HG03064 (cell line): ENCODE data around the gene HEPACAM2.
A peak's percentile ranks its signal among the peaks of the same experiment; 100 is the strongest.

Experiments
- ATAC-seq: cut with Tn5 transposase; IDR thresholded peaks from one replicate; pipeline ENCODE4 v1.9.1; 2021; ENCODE audit warnings: low read depth; ENCODE audit not compliant: unreplicated experiment

Gene HEPACAM2

DNA sequence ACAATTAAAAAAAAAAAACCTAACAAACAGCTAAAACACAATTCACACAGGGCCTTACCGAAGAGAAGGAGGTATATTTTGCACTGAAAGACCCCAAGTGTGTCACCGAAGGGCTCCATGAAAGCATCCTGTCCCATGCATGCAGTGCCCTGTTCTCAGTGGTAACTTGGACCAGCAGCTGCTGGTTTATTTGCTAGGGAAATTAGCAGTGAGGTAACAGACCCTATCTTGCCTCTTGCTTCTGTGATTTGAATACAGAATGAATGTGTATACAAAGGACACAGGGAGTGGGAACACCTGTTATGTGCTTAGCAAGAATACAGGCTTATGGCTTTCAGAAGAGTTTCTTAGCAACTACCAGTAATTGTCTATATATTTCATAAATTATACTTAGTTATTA lies at the start of gene HEPACAM2:
TSS of gene HEPACAM2 (minus strand) at position 160 of the 400 bp plus-strand sequence.
- ATAC-seq = no peak

DNA sequence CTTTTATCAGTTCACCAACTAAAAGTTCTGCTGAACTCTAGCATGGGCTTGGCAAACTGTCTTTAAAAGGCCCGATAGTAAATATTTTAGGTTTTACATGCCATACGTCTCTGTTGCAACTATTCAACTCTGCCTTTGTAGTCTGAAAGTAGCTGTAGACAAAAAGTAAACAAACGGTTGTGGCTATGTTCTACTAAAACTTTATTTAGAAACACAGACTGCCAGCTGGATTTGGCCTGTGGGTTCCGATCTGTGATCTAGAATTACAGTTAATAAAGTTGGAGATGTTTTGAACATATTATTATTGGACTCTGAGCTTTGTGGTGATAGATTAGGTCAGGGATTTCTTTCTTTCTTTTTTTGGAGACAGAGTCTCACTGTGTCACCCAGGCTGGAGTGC lies 39.0 kb upstream of the HEPACAM2 start:
- no peak for ATAC-seq

DNA sequence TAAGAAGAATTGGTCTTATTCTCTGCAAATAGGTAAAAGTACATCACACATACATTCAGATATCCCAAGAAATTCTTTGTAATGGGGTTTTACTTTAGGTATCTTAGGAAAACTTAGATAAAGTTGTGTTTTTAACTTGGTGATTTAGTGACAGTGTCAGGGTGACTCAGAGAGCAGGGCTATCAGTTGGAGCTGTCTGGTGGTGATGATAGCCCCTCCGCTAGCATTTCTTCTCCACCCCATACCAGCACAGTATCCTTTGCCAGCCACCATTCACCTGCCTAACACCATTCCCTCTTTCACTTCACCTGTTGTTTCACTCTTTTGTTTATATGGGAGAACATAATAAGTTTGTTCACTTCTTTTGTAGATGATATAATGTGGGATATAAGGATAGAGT lies 36.3 kb upstream of the HEPACAM2 start:
- ATAC-seq = no peak

DNA sequence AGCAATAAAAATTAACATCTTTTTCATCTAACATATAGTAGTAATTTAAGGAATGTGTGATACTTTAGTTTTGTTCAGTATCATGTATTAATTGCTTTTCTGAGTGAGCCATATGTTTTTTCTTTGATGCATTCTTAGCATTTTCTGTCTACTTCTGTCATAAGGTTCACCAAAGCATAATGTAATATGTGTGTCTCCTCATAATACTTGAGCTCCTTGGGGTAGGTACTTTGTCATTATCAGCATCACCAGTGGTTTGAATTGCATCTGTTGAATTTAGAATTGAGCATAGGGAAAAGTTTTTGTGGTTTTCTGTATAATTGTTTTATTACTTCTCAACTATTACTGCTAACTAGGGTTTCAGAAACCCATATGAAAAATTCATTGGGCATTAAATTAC lies 32.4 kb upstream of the HEPACAM2 start:
- ATAC-seq = no peak

DNA sequence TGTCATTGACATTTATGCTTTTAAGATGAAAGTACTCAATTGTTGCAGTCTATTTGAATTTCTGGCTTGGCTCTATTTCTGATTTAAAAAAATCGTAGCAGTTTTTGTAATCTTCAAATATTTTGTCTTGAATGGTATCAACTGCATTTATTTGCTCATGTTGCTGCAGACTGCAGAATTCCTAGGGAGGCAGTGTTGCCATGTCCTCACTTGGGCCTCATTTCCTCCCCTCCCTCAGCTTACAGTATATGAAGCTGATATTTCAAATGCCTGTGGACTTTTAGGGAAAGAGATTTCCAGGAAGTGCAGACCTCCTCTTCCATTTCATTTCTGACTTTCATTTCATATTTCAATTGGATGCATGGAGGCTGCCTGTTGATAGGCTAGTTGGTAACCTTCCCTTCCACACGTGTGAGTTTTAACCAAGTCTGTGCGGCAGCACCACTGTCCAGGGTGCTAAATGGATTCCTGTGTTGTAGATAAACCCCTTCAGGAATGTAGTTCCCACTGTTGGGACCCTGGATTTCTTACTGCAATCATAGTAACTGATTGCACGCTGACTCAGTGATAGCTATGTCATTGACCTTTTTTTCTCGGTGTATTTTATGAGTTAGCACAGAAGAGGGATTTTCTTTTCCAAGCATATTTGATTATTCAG lies 23.4 kb upstream of the HEPACAM2 start:
- no peak for ATAC-seq

DNA sequence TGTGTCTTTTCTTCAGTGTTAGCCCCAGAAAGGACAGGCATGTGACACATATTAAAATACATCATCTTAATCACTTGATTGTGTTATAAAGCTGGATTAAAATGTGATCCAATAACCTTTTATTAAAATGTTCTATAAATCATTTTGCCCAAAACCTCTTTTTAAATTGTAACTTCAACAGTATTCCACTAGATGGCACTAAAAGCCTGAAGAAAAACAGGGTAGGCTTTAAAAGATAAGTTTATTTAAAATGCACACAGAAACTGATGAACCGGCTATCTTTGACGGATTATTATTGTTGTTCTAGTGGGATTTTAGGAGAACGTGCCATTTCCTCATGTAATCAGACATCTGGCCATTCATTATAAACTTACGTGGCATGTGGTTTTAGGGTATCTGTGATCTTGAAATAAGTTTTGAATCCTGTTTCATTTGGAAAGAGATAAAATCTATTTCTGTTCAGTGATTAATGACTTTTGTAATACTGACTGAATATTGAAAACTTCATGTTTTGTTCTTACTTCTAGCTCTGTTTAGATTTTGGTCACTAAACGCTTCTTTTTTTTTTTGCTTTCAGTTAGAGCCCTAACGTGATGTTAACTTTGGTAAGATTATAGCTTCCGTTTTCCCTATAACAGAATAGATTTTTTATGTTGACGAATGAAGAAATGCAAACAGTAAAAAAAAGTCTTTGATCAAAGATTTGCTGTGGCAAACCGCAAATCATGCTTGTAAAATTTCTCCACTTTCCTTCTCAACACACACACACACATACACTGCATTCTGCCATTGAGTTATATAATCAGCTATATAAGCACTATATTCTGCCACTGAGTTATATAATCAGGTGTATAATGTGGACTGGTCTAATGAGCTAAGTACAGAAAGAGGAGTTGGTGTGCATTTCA lies 19.5 kb upstream of the HEPACAM2 start:
- no peak for ATAC-seq

DNA sequence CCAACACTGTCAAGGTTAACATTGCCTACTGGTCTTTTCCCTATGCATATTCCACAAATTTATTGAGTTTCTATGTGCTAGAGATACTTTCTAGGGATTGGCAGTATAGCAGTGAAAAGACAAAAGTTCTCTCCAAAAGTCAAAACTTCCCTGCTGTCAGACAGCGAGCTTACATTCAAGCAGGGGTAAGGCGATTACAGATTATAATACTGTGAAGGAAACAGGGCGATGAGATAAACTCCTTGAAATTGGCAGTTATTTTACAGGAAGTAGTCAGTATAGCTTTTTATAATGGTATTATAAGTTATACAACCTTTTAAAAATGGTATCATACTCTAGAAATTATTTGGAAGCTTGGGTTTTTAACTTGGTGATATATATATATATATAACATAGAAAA lies 15.8 kb upstream of the HEPACAM2 start:
- ATAC-seq = no peak

DNA sequence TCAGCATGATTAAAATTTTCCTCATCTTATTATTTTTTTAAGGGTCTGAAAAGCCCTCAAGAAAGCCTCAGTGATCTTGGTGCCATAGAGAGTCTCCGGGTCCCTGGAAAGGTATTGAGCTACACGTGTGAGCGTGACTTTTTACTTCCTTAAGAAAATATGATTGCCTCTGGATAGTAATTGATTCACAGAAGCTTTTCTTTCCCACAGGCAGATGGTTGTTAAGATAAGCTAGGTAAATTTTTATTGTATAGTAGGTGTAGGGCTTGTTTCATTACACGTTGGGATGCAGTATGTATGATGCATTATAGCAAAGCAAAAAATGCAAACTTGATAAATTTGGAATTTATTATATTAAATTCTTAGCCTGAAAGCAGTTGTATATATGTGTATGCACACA lies 13.6 kb upstream of the HEPACAM2 start:
- no peak for ATAC-seq

DNA sequence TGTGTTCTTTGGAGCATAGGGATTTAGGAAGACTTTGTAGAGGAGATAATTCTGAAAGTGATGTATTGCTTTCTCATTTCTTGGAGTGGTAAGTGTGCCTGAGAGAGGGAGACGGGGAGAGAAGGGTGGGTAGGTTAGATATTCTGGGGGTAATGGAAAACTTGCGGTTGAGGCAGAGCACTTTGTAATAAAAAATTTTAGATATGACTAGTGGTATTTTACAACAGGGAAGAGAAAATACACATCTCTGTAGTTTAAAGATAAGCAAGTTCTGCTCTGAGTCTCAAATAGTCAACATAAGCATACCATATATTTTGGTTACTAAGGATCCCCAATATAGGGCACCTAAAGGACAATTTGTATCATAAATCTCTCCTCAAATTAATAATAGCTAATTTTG lies 12.5 kb upstream of the HEPACAM2 start:
- no peak for ATAC-seq

DNA sequence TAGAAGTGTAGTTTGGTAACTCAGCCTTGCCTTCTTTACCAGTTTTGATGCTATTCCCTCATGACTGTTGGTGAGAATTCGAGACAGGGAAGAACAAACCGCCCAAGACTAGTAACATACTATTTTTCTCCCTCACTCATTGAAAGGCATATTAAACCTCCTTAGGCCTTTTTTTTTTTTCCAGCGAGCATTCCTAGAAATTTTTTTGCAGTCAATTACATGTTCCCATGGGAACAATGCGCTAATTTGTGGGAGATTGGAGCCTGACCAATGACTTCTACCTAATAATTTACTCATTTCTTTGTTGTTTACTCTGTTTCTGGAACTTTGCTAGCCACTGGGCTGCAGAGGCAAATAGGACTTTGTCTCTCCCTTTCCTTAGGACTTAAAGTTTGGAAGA lies 11.9 kb upstream of the HEPACAM2 start:
- no peak for ATAC-seq

DNA sequence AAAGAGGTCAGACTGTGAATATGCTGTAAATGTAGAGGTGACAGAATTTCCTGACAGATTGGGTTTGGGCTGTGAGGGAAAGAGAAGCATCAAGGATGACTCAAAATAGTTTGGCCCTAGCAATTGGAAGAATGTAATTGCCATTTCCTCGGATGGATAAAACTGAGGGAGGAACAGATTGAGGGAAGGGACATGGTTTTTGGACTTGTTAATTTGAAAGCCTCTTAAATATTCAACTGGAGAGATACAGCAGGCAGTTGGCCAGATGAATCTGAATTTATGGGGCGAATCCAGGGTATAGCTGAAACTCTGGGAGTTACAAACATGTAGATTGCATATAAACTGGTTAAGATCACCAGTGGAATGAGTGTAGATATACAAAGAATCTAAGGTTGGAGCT lies 9.3 kb upstream of the HEPACAM2 start:
- no peak for ATAC-seq

DNA sequence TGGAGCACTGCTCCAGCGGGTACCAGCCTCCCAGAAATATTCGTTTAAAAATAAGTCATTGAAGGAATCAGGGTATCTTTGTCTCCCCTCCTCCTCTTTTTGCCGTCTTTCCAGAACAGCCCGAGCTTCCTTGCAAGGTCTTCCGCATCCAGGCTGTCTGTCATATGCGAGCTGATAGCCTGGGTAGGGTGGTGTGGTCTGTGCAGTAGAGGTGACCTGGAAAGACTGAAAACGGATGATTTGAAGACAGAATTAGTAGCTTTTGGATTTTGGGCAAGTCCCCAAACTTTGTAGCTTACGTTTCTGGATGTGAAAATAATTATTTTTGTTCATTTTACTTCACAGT lies 6.4 kb upstream of the HEPACAM2 start:
- ATAC-seq = no peak

DNA sequence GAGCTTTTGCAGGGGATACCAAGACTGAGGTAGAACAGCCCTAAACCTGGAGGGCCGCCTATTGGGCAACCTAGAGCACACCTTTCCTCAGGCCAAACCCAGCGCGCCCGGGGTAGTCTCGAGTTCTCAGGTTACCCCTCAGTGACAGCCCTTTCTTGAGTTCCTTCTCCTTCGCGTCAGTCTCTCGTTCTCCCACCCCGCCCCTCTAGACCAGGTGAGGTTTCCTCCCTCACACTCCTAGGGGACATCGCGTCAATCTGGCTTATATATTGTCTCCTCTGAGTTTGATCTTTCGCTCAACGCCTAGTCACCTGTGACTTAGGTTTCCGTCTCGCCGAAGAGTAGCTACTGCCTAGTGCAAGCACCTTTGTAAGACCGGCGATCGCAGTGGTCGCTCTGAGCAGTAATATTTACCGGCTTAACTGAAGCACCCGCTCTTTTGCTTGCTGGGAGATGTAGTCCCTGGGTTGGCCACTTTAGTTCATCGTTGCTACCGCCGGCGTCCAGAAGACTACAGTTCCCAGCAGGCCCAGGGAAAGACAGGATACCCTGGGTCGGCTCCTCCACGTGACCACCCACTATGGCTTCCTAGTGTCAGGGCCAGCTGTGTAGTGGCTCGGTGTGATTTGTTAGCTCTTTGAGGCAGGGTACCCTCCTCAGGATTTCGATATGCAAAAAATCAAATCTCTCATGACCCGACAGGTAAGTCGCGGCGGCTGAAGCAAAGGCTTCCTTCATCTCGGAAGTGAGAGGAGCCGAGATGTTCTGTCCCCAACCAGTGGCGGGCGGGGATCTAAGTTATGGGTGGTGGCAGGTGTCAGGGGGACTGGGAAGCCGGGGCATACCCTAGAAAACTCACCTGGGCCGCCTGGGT lies 5.8 kb upstream of the HEPACAM2 start, which contains the start of gene VPS50:
TSS of gene VPS50 (plus strand) at position 568 of the 874 bp plus-strand sequence. CDS start at position 670, 102 bp downstream.
- ATAC-seq = peak; percentile 99

DNA sequence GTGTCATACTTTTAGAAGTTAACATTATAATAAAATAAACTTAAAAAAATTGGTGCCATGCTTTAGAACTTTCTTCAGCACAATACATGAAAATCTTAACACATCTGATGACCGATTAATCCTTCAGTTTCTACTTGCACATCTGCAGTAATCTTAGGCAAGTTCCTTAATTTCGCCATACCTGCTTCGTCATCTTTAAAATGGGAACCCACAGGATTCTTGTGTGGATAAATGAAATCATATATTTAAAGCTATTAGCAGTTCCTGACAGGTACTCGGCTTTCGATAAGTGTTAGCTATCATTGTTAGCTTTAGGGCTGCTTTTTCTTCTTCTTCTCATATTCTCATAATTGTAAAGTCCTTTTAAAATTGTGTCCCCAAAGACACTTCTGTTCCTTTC lies 5.0 kb upstream of the HEPACAM2 start:
- ATAC-seq = no peak

DNA sequence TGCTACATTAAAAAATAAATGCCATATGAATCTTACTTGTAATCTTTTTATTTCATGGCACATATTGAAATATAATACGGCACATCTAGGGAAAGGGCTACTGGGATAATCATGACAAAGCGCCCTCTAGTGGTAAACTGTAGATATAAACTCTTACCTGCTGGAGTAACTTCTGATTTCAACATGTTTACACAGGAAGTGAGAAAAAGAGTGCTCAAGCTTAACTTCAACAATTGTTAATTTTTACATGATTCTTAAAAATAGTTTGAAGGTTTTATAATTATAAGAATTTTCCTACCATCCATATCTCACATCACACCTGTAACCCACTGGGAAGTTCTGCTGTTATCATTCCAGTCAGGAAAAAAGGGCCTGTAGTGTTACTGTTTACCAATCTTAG lies 2.0 kb upstream of the HEPACAM2 start:
- ATAC-seq = no peak

DNA sequence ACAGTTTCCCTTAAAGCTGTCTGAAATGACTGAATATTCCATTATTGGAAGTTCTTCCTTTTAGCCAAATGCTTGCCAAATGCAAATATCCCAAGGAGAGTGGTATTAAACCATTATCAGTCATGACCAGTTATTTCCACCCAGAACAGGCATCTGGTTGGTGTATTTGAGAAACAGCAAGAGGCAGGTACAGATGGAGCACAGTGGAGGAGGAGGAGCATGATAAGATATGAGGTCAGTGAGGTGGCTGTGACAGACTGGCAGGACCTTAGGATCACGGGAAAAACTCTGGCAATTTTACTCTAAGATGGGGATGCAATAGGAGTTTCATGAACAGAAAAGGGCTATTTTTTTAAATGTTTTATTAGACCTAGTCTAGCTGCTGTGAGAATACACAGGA lies 6.4 kb downstream of the HEPACAM2 start:
- ATAC-seq = no peak

DNA sequence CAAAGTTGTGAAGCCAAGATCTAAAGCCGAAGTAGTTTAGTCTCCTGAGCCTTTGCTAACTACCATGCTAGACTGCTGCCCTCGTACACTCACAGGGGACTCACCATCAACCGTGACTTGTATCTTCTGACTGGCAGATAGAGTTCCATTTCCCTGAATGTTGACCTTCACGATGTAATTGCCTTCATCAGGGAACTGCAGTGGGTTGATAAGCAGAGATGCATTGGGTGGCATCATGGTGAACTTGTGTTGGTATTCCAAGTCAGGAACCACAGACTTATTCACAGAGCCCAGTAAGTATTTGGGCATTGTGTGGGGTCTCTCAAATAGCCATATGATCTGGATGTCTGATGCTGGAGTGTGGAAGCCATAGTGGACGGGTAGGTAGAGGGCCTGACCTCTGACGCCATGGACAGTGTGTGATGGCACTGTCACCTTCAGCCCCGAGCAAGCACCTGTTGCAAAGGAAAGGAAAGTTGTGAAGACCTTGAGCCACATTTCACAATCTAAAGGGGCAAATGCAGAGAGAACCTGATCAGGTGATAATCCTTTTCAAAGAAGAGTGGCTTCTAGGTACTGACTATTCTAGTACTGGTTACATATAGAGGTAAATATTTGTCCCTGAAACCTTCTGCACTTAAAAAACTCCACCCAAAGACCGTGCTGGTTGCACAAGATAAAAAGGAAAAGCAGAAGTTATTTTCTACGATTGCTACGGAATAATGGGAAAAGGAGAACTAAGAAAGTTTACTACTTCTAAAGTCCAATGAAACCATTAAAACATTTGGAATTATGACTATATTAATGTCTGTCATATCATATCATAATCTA lies 7.1 kb downstream of the HEPACAM2 start:
- no peak for ATAC-seq

DNA sequence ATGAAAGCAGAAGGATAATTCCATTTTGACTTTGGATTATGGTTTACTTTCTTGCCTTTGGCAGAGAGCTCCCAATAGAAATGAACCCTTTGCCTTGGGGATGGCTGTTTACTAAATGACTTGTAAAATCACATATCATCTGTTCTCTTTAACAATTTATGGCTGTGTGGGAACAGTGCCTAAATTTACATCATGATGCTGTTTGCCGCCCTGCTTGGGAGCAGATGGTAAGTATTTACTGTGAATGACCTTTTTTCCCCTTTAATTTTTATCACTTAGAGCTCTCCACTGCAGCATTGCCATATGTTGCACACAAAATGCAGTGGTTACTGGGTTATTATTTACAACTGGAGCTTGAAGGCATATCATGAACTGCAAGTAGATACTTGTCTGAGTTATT lies 13.4 kb downstream of the HEPACAM2 start:
- no peak for ATAC-seq

DNA sequence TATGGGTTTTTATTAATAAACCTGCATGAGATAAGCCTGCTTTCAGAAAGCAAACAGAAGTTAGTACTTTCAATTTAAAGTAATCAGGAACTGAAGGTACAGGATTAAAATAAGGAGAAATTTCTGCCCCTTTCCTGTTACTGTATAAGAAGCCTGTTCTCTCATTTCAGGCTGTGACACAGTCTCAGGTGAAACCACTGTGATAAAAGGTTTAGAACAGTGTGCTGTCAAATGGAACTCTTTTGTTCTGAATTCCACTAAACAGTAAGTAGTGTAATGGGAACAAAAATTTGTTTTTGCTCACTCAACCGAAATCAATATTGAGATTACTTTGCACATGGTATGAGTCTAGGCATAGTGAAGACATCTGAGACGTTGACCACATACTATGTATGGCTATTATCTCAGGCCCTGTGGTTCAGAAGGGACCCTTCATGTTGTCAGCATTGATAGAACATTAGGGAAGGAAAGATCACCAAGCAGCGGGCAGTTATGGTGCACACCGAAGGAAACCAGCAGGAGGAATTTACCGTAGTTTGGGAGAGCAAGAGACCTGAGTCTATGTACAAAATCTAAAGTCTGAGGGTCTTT lies 14.9 kb downstream of the HEPACAM2 start:
- no peak for ATAC-seq

DNA sequence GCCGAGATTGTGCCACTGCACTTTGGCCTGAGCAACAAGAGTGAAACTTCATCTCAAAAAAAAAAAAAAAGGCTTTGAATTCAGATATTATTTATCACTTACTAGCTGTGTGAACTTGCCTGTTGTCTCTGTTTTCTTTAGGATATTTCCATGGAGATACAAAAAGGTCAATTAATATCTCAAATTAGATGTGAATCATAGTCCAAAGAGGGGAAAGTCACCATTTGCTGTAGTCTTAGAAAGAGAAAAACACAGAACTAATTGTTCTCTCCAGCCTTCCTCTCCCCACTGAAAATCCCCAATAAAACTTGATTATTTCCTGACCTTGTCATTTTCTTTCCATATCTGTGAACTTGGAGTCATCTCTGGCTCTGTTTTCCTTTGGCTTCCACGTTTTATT lies 21.2 kb downstream of the HEPACAM2 start:
- no peak for ATAC-seq
